Endothelial cell of umbilical vein (primary cell): ENCODE measurements around the gene NFATC3. TPM values are rescaled to one million over a fixed set of nuclear protein-coding genes. Genes with fewer than 3 reads are reported as not detected.

Experiments
- BruUV-seq: library from RNA; stranded (reverse); fragments of 400-500 nt; replicated peaks from 2 replicates; lab custom pipeline; 2021; lab: Mats Ljungman, UMichigan
- CTCF ChIA-PET: fragments of 300-600, 350-600 bp; sonication (Branson Sonifier 250); formaldehyde crosslinking; loops from one replicate; lab custom pipeline; 2021; ENCODE audit warnings: antibody characterized with exemption, inconsistent platforms; lab: Charles Lee
- POLR2A ChIA-PET: fragments of 300-600, 350-600 bp; sonication (Branson Sonifier 250); formaldehyde crosslinking; loops from one replicate; lab custom pipeline; 2021; ENCODE audit warnings: antibody characterized with exemption, inconsistent platforms; lab: Charles Lee
- DNase-seq: peaks from one replicate; pipeline ENCODE4 v3.0.0-alpha.2; 2011; ENCODE audit warnings: low read depth, low spot score
- FAIRE-seq: peaks from 2 replicates; lab custom pipeline; 2011; peaks lifted over from hg19 to GRCh38; lab: Jason Lieb, UNC
- H2AFZ ChIP-seq: 2 replicates; pipeline ENCODE4 v1.6.0; 2012; ENCODE audit warnings: low read depth, low read length, control low read depth, inconsistent platforms
- H3K27ac ChIP-seq: 2 replicates; pipeline ENCODE4 v1.5.1; 2011; ENCODE audit warnings: low read depth, mild to moderate bottlenecking, control low read depth, low read length, moderate library complexity; ENCODE audit not compliant: insufficient read depth
- H3K27me3 ChIP-seq, 2 experiments: 2 replicates each; pipeline versions ENCODE4 v1.6.0 to v1.6.1; 2011; ENCODE audit warnings: low read length in 2 of 2, mixed read lengths in 1 of 2; ENCODE audit not compliant: control insufficient read depth in 2 of 2, insufficient read depth in 2 of 2
- H3K36me3 ChIP-seq, 2 experiments: 2 replicates in 1 of 2; 3 replicates in 1 of 2; pipeline ENCODE4 v1.5.1; 2011; ENCODE audit warnings: low read length in 2 of 2, mild to moderate bottlenecking in 1 of 2, moderate library complexity in 1 of 2; ENCODE audit not compliant: control insufficient read depth in 2 of 2, insufficient read depth in 2 of 2; ENCODE audit errors: extremely low read depth in 1 of 2
- H3K4me1 ChIP-seq: 3 replicates; pipeline ENCODE4 v1.5.1; 2011; ENCODE audit warnings: mild to moderate bottlenecking, low read length; ENCODE audit not compliant: control insufficient read depth, insufficient read depth; ENCODE audit errors: extremely low read depth
- H3K4me2 ChIP-seq: 2 replicates; pipeline ENCODE4 v1.6.1; 2011; ENCODE audit warnings: low read length, control low read depth, mixed read lengths; ENCODE audit not compliant: insufficient read depth
- H3K4me3 ChIP-seq, 3 experiments: fragments of 200-600 bp in 1 of 3; sonication (generic), shearing (Covaris generic) in 1 of 3; replicated peaks in 1 of 3; 2 replicates each; pipeline ENCODE4 v1.5.1; 2011 to 2016; ENCODE audit warnings: control low read depth in 3 of 3, low read length in 3 of 3, mild to moderate bottlenecking in 2 of 3, inconsistent platforms in 1 of 3, low read depth in 1 of 3, moderate library complexity in 1 of 3; ENCODE audit not compliant: insufficient read depth in 1 of 3
- H3K79me2 ChIP-seq: 2 replicates; pipeline ENCODE4 v1.6.0; 2012; ENCODE audit warnings: low read length, inconsistent platforms; ENCODE audit not compliant: control insufficient read depth, insufficient read depth
- H3K9ac ChIP-seq: replicated peaks from 2 replicates; pipeline ENCODE3; 2011; ENCODE audit warnings: low read length, control low read depth; ENCODE audit not compliant: insufficient read depth; ENCODE audit errors: extremely low read depth
- H3K9me1 ChIP-seq: replicated peaks from 3 replicates; pipeline ENCODE4 v1.6.0; 2011; ENCODE audit warnings: mild to moderate bottlenecking, low read length; ENCODE audit not compliant: control insufficient read depth, insufficient read depth; ENCODE audit errors: extremely low read depth
- H3K9me3 ChIP-seq: replicated peaks from 2 replicates; pipeline ENCODE4 v1.5.1; 2012; ENCODE audit warnings: low read length, inconsistent platforms; ENCODE audit not compliant: control insufficient read depth, insufficient read depth
- H4K20me1 ChIP-seq: replicated peaks from 2 replicates; pipeline ENCODE3; 2011; ENCODE audit warnings: mild to moderate bottlenecking, low read length; ENCODE audit not compliant: control insufficient read depth, insufficient read depth; ENCODE audit errors: extremely low read depth
- CTCF ChIP-seq, 2 donors: IDR thresholded peaks; 1 replicate in 1 of 2; 2 replicates in 1 of 2; pipeline ENCODE4 v1.5.1; 2011; ENCODE audit warnings: low read length in 2 of 2, mild to moderate bottlenecking in 2 of 2, moderate library complexity in 2 of 2, control low read depth in 1 of 2, inconsistent platforms in 1 of 2, low read depth in 1 of 2; ENCODE audit not compliant: insufficient read depth in 1 of 2; ENCODE audit errors: extremely low read depth in 1 of 2
- EZH2 ChIP-seq: IDR thresholded peaks from 2 replicates; pipeline ENCODE4 v1.6.1; 2012; ENCODE audit warnings: borderline replicate concordance, low read depth, mild to moderate bottlenecking, moderate library complexity, low read length, inconsistent platforms; ENCODE audit not compliant: severe bottlenecking
- FOS ChIP-seq: IDR thresholded peaks from 2 replicates; pipeline ENCODE4 v1.6.1; 2011; ENCODE audit warnings: mild to moderate bottlenecking, low read length, moderate library complexity, borderline replicate concordance; ENCODE audit not compliant: insufficient read depth
- GATA2 ChIP-seq: IDR thresholded peaks from 2 replicates; pipeline ENCODE4 v1.7.0; 2011; ENCODE audit warnings: low read depth, mild to moderate bottlenecking, moderate library complexity, mixed read lengths, low read length; ENCODE audit not compliant: insufficient read length, insufficient read depth
- JUN ChIP-seq: IDR thresholded peaks from 2 replicates; pipeline ENCODE4 v1.6.1; 2011; ENCODE audit warnings: borderline replicate concordance, low read depth; ENCODE audit not compliant: insufficient read length, insufficient read depth
- MAX ChIP-seq: IDR thresholded peaks from 2 replicates; pipeline ENCODE4 v1.6.1; 2011; ENCODE audit not compliant: insufficient read depth, insufficient read length
- MYC ChIP-seq: IDR thresholded peaks from one replicate; pipeline ENCODE4 v1.6.1; 2011; ENCODE audit warnings: mild to moderate bottlenecking, low read depth, low read length
- POLR2A ChIP-seq: IDR thresholded peaks from 2 replicates; pipeline ENCODE4 v1.6.1; 2012; ENCODE audit warnings: low read depth, mild to moderate bottlenecking, control low read depth, low read length
- POLR2AphosphoS5 ChIP-seq: IDR thresholded peaks from 2 replicates; pipeline ENCODE4 v1.6.1; 2012; ENCODE audit warnings: low read depth, mild to moderate bottlenecking, control low read depth, low read length, moderate library complexity; ENCODE audit not compliant: insufficient read depth
- dilution Hi-C: fragments of 300-500 bp; cut with MboI; formaldehyde crosslinking; loops from one replicate; pipeline ENCODE4 v1.15.0; 2019; ENCODE audit warnings: low sequenced_read_pairs; ENCODE audit not compliant: extremely low pct_ligation_motif_present
- intact Hi-C: fragments of 100-400 bp; cut with micrococcal nuclease; formaldehyde crosslinking; loops from one replicate; pipeline ENCODE4 v1.10.0; 2022
- polyA plus RNA-seq, 4 experiments: library from polyadenylated mRNA; depleted of rRNA in 3 of 4; stranded (reverse) in 3 of 4; unstranded in 1 of 4; fragments of >200 nt; gene quantifications; 2 replicates each; pipeline versions ENCODE4 v1.2.1 to v1.2.3, GENCODE V29; 2011 to 2012; ENCODE audit warnings: missing spikeins in 1 of 4
- total RNA-seq: library from RNA; stranded (reverse); gene quantifications from 2 replicates; pipeline ENCODE4 v1.2.3, GENCODE V29; 2021

The NFATC3 gene
- total and polyA plus RNA-seq, 2 donors (not counting 3 experiments of a cell fraction or from before 2014, with no cell fraction given): 15.6 to 33.1 TPM

GRCh38 chr16:68059804-68060203 lies 25.4 kb upstream of the NFATC3 start:
- peaks cover 2 to 5% of the 10 kb centered on the region in 2 experiments for H3K36me3 ChIP-seq
- intact Hi-C loops (loop anchor here (5.0 kb wide), 1 partner anchor 178 kb away; the partner anchor contains the start of gene NRN1L), dilution Hi-C loops (no loop called here)
- H3K9ac ChIP-seq: no peak overlapping the region
- no peak overlapping the region for H3K4me2 ChIP-seq
- CTCF ChIA-PET: interaction anchor here (1.0 to 2.2 kb wide), 3 partner anchors 12 to 25 kb away, joined by 3 to 10 read pairs (median 4); partner anchors contain the start of gene NFATC3
- no peaks in the 10 kb centered on the region for H3K9me3 ChIP-seq
- POLR2A ChIA-PET: no interaction called here
- TF ChIP-seq MAX: no peak
- no peak for TF ChIP-seq CTCF (IDR thresholded peaks at IDR 0.05; ENCODE audit: extremely low read depth in 1 of 2, insufficient read depth in 1 of 2, low read depth in 1 of 2, low read length in 2 of 2)
- no peak for TF ChIP-seq MYC
- no peak for TF ChIP-seq POLR2A
- no peaks in the 10 kb centered on the region for H3K79me2 ChIP-seq
- no TSS peak for BruUV-seq
- no peak overlapping the region for H3K4me3 ChIP-seq
- H3K9me1 ChIP-seq: no peaks in the 10 kb centered on the region
- peaks cover 18% of the 10 kb centered on the region for H3K4me1 ChIP-seq
- no peaks in the 10 kb centered on the region for H4K20me1 ChIP-seq
- no peak overlapping the region for H2AFZ ChIP-seq
- FAIRE-seq (no peak), DNase-seq (no peak)
- H3K27me3 ChIP-seq: no peaks in the 10 kb centered on the region
- no peak overlapping the region for H3K27ac ChIP-seq

- H3K4me2 ChIP-seq: no peak overlapping the region
- ChIA-PET CTCF (interaction anchor here (0.9 to 1.4 kb wide), 2 partner anchors 21 to 540 kb away, joined by 3 to 12 read pairs; no protein-coding TSS in a partner anchor), POLR2A (no interaction called here)
- H3K9me1 ChIP-seq: no peaks in the 10 kb centered on the region
- no TSS peak for BruUV-seq
- no peak for TF ChIP-seq JUN
- TF ChIP-seq POLR2A: no peak
- no peak for TF ChIP-seq MAX
- TF ChIP-seq MYC: no peak
- TF ChIP-seq GATA2: no peak
- no peak for TF ChIP-seq POLR2AphosphoS5
- TF ChIP-seq FOS: no peak
- no peak for TF ChIP-seq EZH2
- no peak for TF ChIP-seq CTCF (IDR thresholded peaks at IDR 0.05; ENCODE audit: extremely low read depth in 1 of 2, insufficient read depth in 1 of 2, low read depth in 1 of 2, low read length in 2 of 2)
- no peaks in the 10 kb centered on the region for H4K20me1 ChIP-seq
- H3K9ac ChIP-seq: no peak overlapping the region
- FAIRE-seq (no peak), DNase-seq (no peak)
- H3K27me3 ChIP-seq: no peaks in the 10 kb centered on the region
- intact Hi-C loops: loop anchor here (5.0 kb wide), 1 partner anchor 179 kb away; the partner anchor contains the start of gene NRN1L
- no peaks in the 10 kb centered on the region for H3K79me2 ChIP-seq
- dilution Hi-C loops: no loop called here
- H3K9me3 ChIP-seq: no peaks in the 10 kb centered on the region
- H3K4me1 ChIP-seq: peaks cover 26% of the 10 kb centered on the region
- H3K27ac ChIP-seq: no peak overlapping the region
- H2AFZ ChIP-seq: no peak overlapping the region
- H3K36me3 ChIP-seq: peaks cover 0 to 2% of the 10 kb centered on the region in 2 experiments
- H3K4me3 ChIP-seq: no peak overlapping the region
Observed at GRCh38 chr16:68061396-68061795, 23.8 kb upstream of the NFATC3 start.
